K562 (cell line): ENCODE results near the gene SCUBE2. TPM values are rescaled to one million over a fixed set of nuclear protein-coding genes. Genes with fewer than 3 reads are reported as not detected.

Source experiments
- ATAC-seq: fragments of 200-7000 bp; cut with Tn5 transposase; 3 replicates; pipeline ENCODE4 v1.9.1; 2020; ENCODE audit warnings: moderate library complexity
- Bru-seq: library from RNA; stranded (reverse); fragments of 400-500 nt; gene quantifications from one replicate; lab custom pipeline; 2021; lab: Mats Ljungman, UMichigan
- BruChase-seq, 2 experiments: library from RNA; stranded (reverse); fragments of 400-500 nt; gene quantifications; one replicate each; lab custom pipeline; 2021; lab: Mats Ljungman, UMichigan
- BruUV-seq: library from RNA; stranded (reverse); fragments of 400-500 nt; replicated peaks from 2 replicates; lab custom pipeline; 2021; lab: Mats Ljungman, UMichigan
- CTCF ChIA-PET: fragments of 300-600 bp; formaldehyde crosslinking; extraction: SDS; loops from one replicate; lab custom pipeline; 2021; ENCODE audit warnings: low intra/inter-chr PET ratio; lab: Yijun Ruan, JAX
- POLR2A ChIA-PET: fragments of 300-600, 350-650 bp; sonication (Branson Sonifier 250); formaldehyde crosslinking; extraction: SDS; loops from one replicate; lab custom pipeline; 2021; ENCODE audit warnings: antibody characterized with exemption, inconsistent platforms; lab: Yijun Ruan, JAX
- DNase-seq, 4 experiments: peaks; one replicate each; pipeline versions ENCODE4 v3.0.0 to v3.0.0-alpha.2; 2011 to 2018; ENCODE audit warnings: low spot score in 3 of 4, mixed read lengths in 3 of 4; ENCODE audit errors: extremely low read depth in 1 of 4
- FAIRE-seq: peaks from 2 replicates; lab custom pipeline; 2011; peaks lifted over from hg19 to GRCh38; lab: Jason Lieb, UNC
- H2AFZ ChIP-seq: 2 replicates; pipeline ENCODE4 v1.6.0; 2011; ENCODE audit warnings: low read depth, low read length, control low read depth, inconsistent platforms
- H3K27ac ChIP-seq: fragments of 200-600 bp; 3 replicates; pipeline ENCODE4 v1.8.0; 2011; ENCODE audit warnings: low read depth, mild to moderate bottlenecking, control low read depth, inconsistent platforms, low read length, moderate library complexity, mixed read lengths; ENCODE audit errors: extremely low read depth
- H3K27me3 ChIP-seq, 2 experiments: fragments of 300-600 bp in 1 of 2; 2 replicates in 1 of 2; 3 replicates in 1 of 2; pipeline versions ENCODE4 v1.6.0 to v1.8.0; 2011; ENCODE audit warnings: inconsistent platforms in 2 of 2, low read length in 2 of 2, mild to moderate bottlenecking in 1 of 2, mixed read lengths in 1 of 2, moderate library complexity in 1 of 2; ENCODE audit not compliant: control insufficient read depth in 2 of 2, insufficient read depth in 2 of 2
- H3K36me3 ChIP-seq: fragments of 300-600 bp; 3 replicates; pipeline ENCODE4 v1.8.0; 2011; ENCODE audit warnings: mild to moderate bottlenecking, low read length, inconsistent platforms; ENCODE audit not compliant: control insufficient read depth, insufficient read depth
- H3K4me1 ChIP-seq, 2 experiments: fragments of 200-600 bp in 1 of 2; replicated peaks in 1 of 2; 2 replicates in 1 of 2; 3 replicates in 1 of 2; pipeline versions ENCODE4 v1.5.1 to v1.8.0; 2011; ENCODE audit warnings: inconsistent platforms in 2 of 2, low read length in 2 of 2, mild to moderate bottlenecking in 1 of 2, mixed read lengths in 1 of 2, moderate library complexity in 1 of 2; ENCODE audit not compliant: control insufficient read depth in 2 of 2, insufficient read depth in 2 of 2
- H3K4me2 ChIP-seq: 2 replicates; pipeline ENCODE4 v1.6.1; 2011; ENCODE audit warnings: low read length, control low read depth, inconsistent platforms, mixed read lengths; ENCODE audit not compliant: insufficient read depth
- H3K4me3 ChIP-seq: fragments of 200-600 bp; sonication (generic), shearing (Covaris generic); 2 replicates; pipeline ENCODE4 v1.5.1; 2016; ENCODE audit warnings: control low read depth, inconsistent platforms
- H3K79me2 ChIP-seq: fragments of 200-600 bp; 3 replicates; pipeline ENCODE4 v1.8.0; 2011; ENCODE audit warnings: low read length, inconsistent platforms; ENCODE audit not compliant: control insufficient read depth, insufficient read depth
- H3K9ac ChIP-seq, 2 experiments: 2 replicates each; pipeline versions ENCODE4 v1.6.0 to v1.6.1; 2011; ENCODE audit warnings: low read depth in 2 of 2, low read length in 2 of 2, control low read depth in 1 of 2, inconsistent platforms in 1 of 2, mild to moderate bottlenecking in 1 of 2, mixed read lengths in 1 of 2; ENCODE audit not compliant: insufficient read depth in 1 of 2
- H3K9me1 ChIP-seq: one replicate; pipeline ENCODE4 v1.6.0; 2011; ENCODE audit warnings: inconsistent platforms, mild to moderate bottlenecking, low read length, moderate library complexity; ENCODE audit not compliant: control insufficient read depth, insufficient read depth
- H3K9me3 ChIP-seq: replicated peaks from 2 replicates; pipeline ENCODE4 v1.5.1; 2011; ENCODE audit warnings: low read depth, low read length, inconsistent platforms; ENCODE audit not compliant: control insufficient read depth, insufficient read depth
- H4K20me1 ChIP-seq: replicated peaks from 2 replicates; pipeline ENCODE4 v1.6.1; 2011; ENCODE audit warnings: low read length, inconsistent platforms, mixed read lengths; ENCODE audit not compliant: control insufficient read depth, insufficient read depth
- CBX2 ChIP-seq: fragments of 200-600 bp; sonication (generic); IDR thresholded peaks from one replicate; pipeline ENCODE4 v1.6.1; 2012; ENCODE audit warnings: mild to moderate bottlenecking, low read length, inconsistent platforms; ENCODE audit not compliant: insufficient read depth, poor library complexity, severe bottlenecking
- CGGBP1 ChIP-seq: fragments of 250-450 bp; sonication (Bioruptor Pico); IDR thresholded peaks from 2 replicates; pipeline ENCODE4 v1.9.0; 2021; ENCODE audit warnings: mild to moderate bottlenecking
- ETV6 ChIP-seq, 3 experiments: fragments of 150-350 bp in 1 of 3; sonication (generic) in 1 of 3; formaldehyde crosslinking in 1 of 3; IDR thresholded peaks; 2 replicates each; pipeline versions ENCODE4 v1.6.1 to v1.8.0; 2014 to 2022; ENCODE audit warnings: borderline replicate concordance in 2 of 3, low read depth in 2 of 3, antibody characterized with exemption in 1 of 3, low read length in 1 of 3, mild to moderate bottlenecking in 1 of 3, missing genetic modification reagents in 1 of 3
- HDAC6 ChIP-seq: IDR thresholded peaks from 2 replicates; pipeline ENCODE4 v1.6.1; 2012; ENCODE audit warnings: low read depth, mild to moderate bottlenecking, control low read depth, inconsistent platforms, low read length, moderate library complexity
- POLR2AphosphoS2 ChIP-seq: IDR thresholded peaks from 2 replicates; pipeline ENCODE4 v1.6.1; 2012; ENCODE audit warnings: low read length, improper control_type of control experiment
- SREBF1 ChIP-seq: fragments of 150-350 bp; IDR thresholded peaks from 2 replicates; pipeline ENCODE4 v1.6.1; 2014; ENCODE audit warnings: antibody characterized with exemption, low read depth, low read length, borderline replicate concordance
- ZNF217 ChIP-seq: sonication (generic); formaldehyde crosslinking; IDR thresholded peaks from 2 replicates; pipeline ENCODE4 v1.8.0; 2022; ENCODE audit warnings: mild to moderate bottlenecking, missing genetic modification reagents
- WGBS: fragments of 100-300 bp; shearing (Covaris generic); methylation state at CpG from one replicate; pipeline ENCODE4 v1.1.6; 2016; ENCODE audit warnings: low coverage, mixed read lengths; ENCODE audit not compliant: insufficient coverage; ENCODE audit errors: missing lambda C conversion rate; 5-methylcytosine and 5-hydroxymethylcytosine counted together
- in situ Hi-C: fragments of 300-500 bp; cut with MboI; formaldehyde crosslinking; loops from 4 replicates; pipeline ENCODE4 v1.15.0; 2018; ENCODE audit warnings: inconsistent platforms, mixed read lengths
- intact Hi-C: fragments of 100-400 bp; cut with micrococcal nuclease; formaldehyde crosslinking; loops from 2 replicates; pipeline ENCODE4 v1.14.2; 2022
- long read RNA-seq, 3 experiments: library from polyadenylated mRNA in 2 of 3; library from RNA in 1 of 3; unstranded in 2 of 3; stranded (forward) in 1 of 3; transcript quantifications; one replicate each; pipeline ENCODE4 v2.0.0, GENCODE V29; 2019 to 2022
- polyA minus RNA-seq, 3 experiments: library from RNA; depleted of rRNA, polyadenylated mRNA; stranded (reverse); fragments of >200 nt; gene quantifications; 2 replicates each; pipeline ENCODE4 v1.2.3, GENCODE V29; 2011
- polyA plus RNA-seq, 8 experiments: library from polyadenylated mRNA; depleted of rRNA in 4 of 8; stranded (reverse) in 5 of 8; unstranded in 3 of 8; fragments of >200 nt; fragmentation: Nextera tagmentation in 2 of 8; fragmentation: Illumina TruSeq in 1 of 8; extraction: Ambion mirVana in 2 of 8; extraction: Trizol in 1 of 8; gene quantifications; 2 replicates each; pipeline versions ENCODE4 v1.2.1 to v1.2.3, GENCODE V29; 2011 to 2014; ENCODE audit warnings: inconsistent platforms in 1 of 8, missing spikeins in 1 of 8
- total RNA-seq, 7 experiments: library from RNA; depleted of rRNA in 6 of 7; stranded (reverse); fragments of >200 nt in 6 of 7; fragmentation: Illumina TruSeq in 2 of 7; extraction: Trizol in 2 of 7; gene quantifications; 2 replicates each; pipeline versions ENCODE4 v1.2.1 to v1.2.3, GENCODE V29; 2011 to 2021; ENCODE audit warnings: low replicate concordance in 1 of 7

Gene SCUBE2
- 0.74 and 2.3 TPM in 2 replicates for total RNA-seq (2011; cell fraction: chromatin; rRNA removed; ENCODE audit: low replicate concordance)
- total RNA-seq (2011; cell fraction: nucleolus; rRNA removed), result 1.2 and 1.4 TPM in 2 replicates
- 0.99 TPM in 1 of 2 replicates, not detected in the other for total RNA-seq (2011; cell fraction: nucleoplasm; rRNA removed)
- 0.41 TPM in 1 of 2 replicates, not detected in the other for total RNA-seq (2014; rRNA removed)
- total RNA-seq (2014; rRNA removed; fragmentation: Illumina TruSeq; extraction: Trizol), result 0.35 TPM in 1 of 2 replicates, not detected in the other
- 0.30 and 0.40 TPM in 2 replicates for total RNA-seq (2015; rRNA removed; fragmentation: Illumina TruSeq; extraction: Trizol)
- 0.16 TPM in 1 of 2 replicates, not detected in the other for total RNA-seq (2021)
- polyA plus RNA-seq (2011; rRNA removed), result 0.07 and 0.15 TPM in 2 replicates
- 0.12 TPM in 1 of 2 replicates, not detected in the other for polyA plus RNA-seq (2011; cell fraction: cytosol; rRNA removed)
- 0.24 and 0.29 TPM in 2 replicates for polyA plus RNA-seq (2011; cell fraction: nucleus; rRNA removed)
- 0.14 and 0.22 TPM in 2 replicates for polyA plus RNA-seq (2012)
- polyA plus RNA-seq (2014; fragmentation: Illumina TruSeq; extraction: Trizol), result not detected in 2 replicates
- under 1 TPM in 1 of 2 experiments, not detected in 1; 0.06 TPM for polyA plus RNA-seq (2014; fragmentation: Nextera tagmentation; extraction: Ambion mirVana)
- polyA plus RNA-seq (2014; rRNA removed), result 0.16 TPM in 1 of 2 replicates, not detected in the other
- not detected in 2 replicates for polyA minus RNA-seq (2011; rRNA and poly(A)+ RNA removed)
- not detected in 2 replicates for polyA minus RNA-seq (2011; cell fraction: cytosol; rRNA and poly(A)+ RNA removed)
- polyA minus RNA-seq (2011; cell fraction: nucleus; rRNA and poly(A)+ RNA removed), result 1.1 TPM in 1 of 2 replicates, not detected in the other
- Bru-seq, nascent RNA, result percentile 11 among the genes with signal in this experiment
- BruChase-seq, experiment 1, labeled RNA remaining after a 2-hour chase, result percentile 20 among the genes with signal in this experiment
- BruChase-seq, experiment 2, labeled RNA remaining after a 6-hour chase, result percentile 23 among the genes with signal in this experiment
- long read RNA-seq, experiment 1, result 0 reads
- long read RNA-seq, experiment 2, result 0 reads
- long read RNA-seq, experiment 3, result 0 reads

GRCh38 chr11:9091044-9091922 is at the start of gene SCUBE2:
SCUBE2 (minus strand) TSS chr11:9091599; CDS start chr11:9091528, 71 bp downstream.
- ChIA-PET POLR2A (interaction anchor here (0.6 to 1.1 kb wide), 3 partner anchors 18 to 739 kb away, joined by 3 to 4 read pairs (median 3); no protein-coding TSS in a partner anchor), CTCF (no interaction called here)
- no peaks in the 10 kb centered on the region for H3K36me3 ChIP-seq
- intact Hi-C loops (no loop called here), in situ Hi-C loops (no loop called here)
- peaks cover 0 to 13% of the 10 kb centered on the region in 2 experiments; a peak in 2 of 5 replicates for H3K4me1 ChIP-seq
- H3K4me2 ChIP-seq, result no peak within 1 kb of the TSS
- peak in 2 of 4 experiments; percentile 36 to 42 for DNase-seq
- no peak within 1 kb of the TSS for H3K27ac ChIP-seq
- H3K9me1 ChIP-seq, result no peaks in the 10 kb centered on the region
- no peak within 1 kb of the TSS for H3K9ac ChIP-seq
- no peak for FAIRE-seq
- no peak for ATAC-seq
- no peak within 1 kb of the TSS for H2AFZ ChIP-seq
- no TSS peak for BruUV-seq
- TF ChIP-seq CBX2 (no peak), POLR2AphosphoS2 (no peak), ZNF217 (CRISPR knock-in tag) (no peak), HDAC6 (no peak), CGGBP1 (CRISPR knock-in tag) (no peak), ETV6 (IDR thresholded peaks at IDR 0.05; ENCODE audit: borderline replicate concordance in 1 of 2, low read depth in 2 of 2, low read length in 1 of 2) (no peak), ETV6 (CRISPR knock-in tag; IDR thresholded peaks at IDR 0.05; ENCODE audit: borderline replicate concordance) (no peak), SREBF1 (no peak)
- H3K4me3 ChIP-seq, result no peak within 1 kb of the TSS
- no peaks in the 10 kb centered on the region for H3K79me2 ChIP-seq
- H4K20me1 ChIP-seq, result no peaks in the 10 kb centered on the region
- peaks cover 44 to 79% of the 10 kb centered on the region in 2 experiments for H3K27me3 ChIP-seq
- 27% methylated on average over 37 of the region's 113 CpGs for WGBS
- no peaks in the 10 kb centered on the region for H3K9me3 ChIP-seq
